GM04503 (cell line): ENCODE data around the gene USP53.
"Not testable (repeated sequence)": the region's sequence is repeated elsewhere in the genome, so short reads cannot be mapped to it uniquely, and the experiment has no call there.

Experiments used
- DNase-seq: peaks from one replicate; pipeline ENCODE4 v3.0.0-alpha.2; 2012; ENCODE audit warnings: low read depth

The USP53 gene

GRCh38 chr4:119228406-119228805, 15.9 kb downstream of the USP53 start:
- no peak for DNase-seq

GRCh38 chr4:119229908-119230687, 17.6 kb downstream of the USP53 start:
- DNase-seq: no peak

GRCh38 chr4:119231491-119231890, 19.0 kb downstream of the USP53 start:
- DNase-seq: no peak

GRCh38 chr4:119232286-119232685, 19.8 kb downstream of the USP53 start:
- no peak for DNase-seq

GRCh38 chr4:119233191-119233590, 20.7 kb downstream of the USP53 start:
- DNase-seq: no peak

- no peak for DNase-seq
Observed at GRCh38 chr4:119233750-119234149, 21.2 kb downstream of the USP53 start.

GRCh38 chr4:119237201-119237600, 24.7 kb downstream of the USP53 start:
- DNase-seq: no peak

GRCh38 chr4:119237642-119238041, 25.1 kb downstream of the USP53 start:
- no peak for DNase-seq

- no peak for DNase-seq
Observed at GRCh38 chr4:119238068-119238722, 25.7 kb downstream of the USP53 start.

- no peak for DNase-seq
Observed at GRCh38 chr4:119240128-119240527, 27.6 kb downstream of the USP53 start.

GRCh38 chr4:119240568-119240967, 28.1 kb downstream of the USP53 start:
- DNase-seq: no peak

- no peak for DNase-seq
Observed at GRCh38 chr4:119242417-119242816, 29.9 kb downstream of the USP53 start.

GRCh38 chr4:119243868-119244267, 31.4 kb downstream of the USP53 start:
- no peak for DNase-seq

GRCh38 chr4:119244344-119244743, 31.8 kb downstream of the USP53 start:
- DNase-seq: no peak

GRCh38 chr4:119244832-119245231, 32.3 kb downstream of the USP53 start:
- DNase-seq: no peak

GRCh38 chr4:119246177-119246733, 33.7 kb downstream of the USP53 start:
- no peak for DNase-seq

- DNase-seq: not testable (repeated sequence)
Observed at GRCh38 chr4:119251037-119251436, 38.5 kb downstream of the USP53 start.

- DNase-seq: not testable (repeated sequence)
Observed at GRCh38 chr4:119255223-119255622, 42.7 kb downstream of the USP53 start.

- DNase-seq: no peak
Observed at GRCh38 chr4:119260528-119260927, 48.0 kb downstream of the USP53 start.

GRCh38 chr4:119261986-119262385, 49.5 kb downstream of the USP53 start:
- no peak for DNase-seq

GRCh38 chr4:119264743-119265142, 52.2 kb downstream of the USP53 start:
- no peak for DNase-seq

- no peak for DNase-seq
Observed at GRCh38 chr4:119266153-119266552, 53.6 kb downstream of the USP53 start.

- no peak for DNase-seq
Observed at GRCh38 chr4:119268466-119268865, 56.0 kb downstream of the USP53 start.
